Measurements from ENCODE around the gene ABTB2. TPM values are rescaled to one million over a fixed set of nuclear protein-coding genes. Genes with fewer than 3 reads are reported as not detected.

The ABTB2 gene
- total RNA-seq, 4 donors from 2014 or later: 2.9 to 8.2 (median 6.6) TPM

GRCh38 chr11:34280945-34281872 lies 76.6 kb downstream of the ABTB2 start:
- Histone ChIP-seq H3K9me3 (no peaks in the 10 kb centered on the region), H3K36me3 (no peaks in the 10 kb centered on the region), H3K4me1 (no peaks in the 10 kb centered on the region), H3K27me3 (no peaks in the 10 kb centered on the region), H3K4me3 (no peak overlapping the region), H3K27ac (no peak overlapping the region)
- TF ChIP-seq POLR2A (IDR thresholded peaks at IDR 0.05): no peak
- no peak for TF ChIP-seq CTCF (IDR thresholded peaks at IDR 0.05)
- no peak for DNase-seq
- intact Hi-C loops (cut with DNase I; ENCODE audit: low total_unique reads): no loop called here

- no peak for TF ChIP-seq CTCF (IDR thresholded peaks at IDR 0.05)
- TF ChIP-seq POLR2A (IDR thresholded peaks at IDR 0.05): no peak
- no peaks in the 10 kb centered on the region for H3K9me3 ChIP-seq
- H3K27me3 ChIP-seq: no peaks in the 10 kb centered on the region
- DNase-seq: no peak
- no peak overlapping the region for H3K4me3 ChIP-seq
- intact Hi-C loops (cut with DNase I; ENCODE audit: low total_unique reads): no loop called here
- H3K27ac ChIP-seq: no peak overlapping the region
- no peaks in the 10 kb centered on the region for H3K4me1 ChIP-seq
- no peaks in the 10 kb centered on the region for H3K36me3 ChIP-seq
Measured at GRCh38 chr11:34278693-34279297, 79.0 kb downstream of the ABTB2 start.

GRCh38 chr11:34278175-34278574 lies 79.6 kb downstream of the ABTB2 start:
- H3K9me3 ChIP-seq: no peaks in the 10 kb centered on the region
- DNase-seq: no peak
- intact Hi-C loops (cut with DNase I; ENCODE audit: low total_unique reads): no loop called here
- no peak overlapping the region for H3K4me3 ChIP-seq
- no peak overlapping the region for H3K27ac ChIP-seq
- no peaks in the 10 kb centered on the region for H3K4me1 ChIP-seq
- no peaks in the 10 kb centered on the region for H3K36me3 ChIP-seq
- H3K27me3 ChIP-seq: no peaks in the 10 kb centered on the region
- TF ChIP-seq CTCF (IDR thresholded peaks at IDR 0.05) (no peak), POLR2A (IDR thresholded peaks at IDR 0.05) (no peak)

GRCh38 chr11:34277171-34277570 lies 80.6 kb downstream of the ABTB2 start:
- Histone ChIP-seq H3K4me1 (no peaks in the 10 kb centered on the region), H3K27ac (no peak overlapping the region), H3K4me3 (no peak overlapping the region), H3K9me3 (no peaks in the 10 kb centered on the region), H3K36me3 (no peaks in the 10 kb centered on the region), H3K27me3 (no peaks in the 10 kb centered on the region)
- intact Hi-C loops (cut with DNase I; ENCODE audit: low total_unique reads): no loop called here
- no peak for TF ChIP-seq POLR2A (IDR thresholded peaks at IDR 0.05)
- no peak for TF ChIP-seq CTCF (IDR thresholded peaks at IDR 0.05)
- DNase-seq: no peak

GRCh38 chr11:34276352-34276864 lies 81.4 kb downstream of the ABTB2 start:
- no peak for DNase-seq
- peak overlapping the region in 1 of 2 donors; percentile 88 for H3K27ac ChIP-seq
- H3K9me3 ChIP-seq: no peaks in the 10 kb centered on the region
- TF ChIP-seq CTCF (IDR thresholded peaks at IDR 0.05): no peak
- no peak for TF ChIP-seq POLR2A (IDR thresholded peaks at IDR 0.05)
- intact Hi-C loops (cut with DNase I; ENCODE audit: low total_unique reads): no loop called here
- H3K36me3 ChIP-seq: no peaks in the 10 kb centered on the region
- H3K4me1 ChIP-seq: no peaks in the 10 kb centered on the region
- no peaks in the 10 kb centered on the region for H3K27me3 ChIP-seq
- H3K4me3 ChIP-seq: no peak overlapping the region
